ENCODE results near the gene SUPT3H.

DNA sequence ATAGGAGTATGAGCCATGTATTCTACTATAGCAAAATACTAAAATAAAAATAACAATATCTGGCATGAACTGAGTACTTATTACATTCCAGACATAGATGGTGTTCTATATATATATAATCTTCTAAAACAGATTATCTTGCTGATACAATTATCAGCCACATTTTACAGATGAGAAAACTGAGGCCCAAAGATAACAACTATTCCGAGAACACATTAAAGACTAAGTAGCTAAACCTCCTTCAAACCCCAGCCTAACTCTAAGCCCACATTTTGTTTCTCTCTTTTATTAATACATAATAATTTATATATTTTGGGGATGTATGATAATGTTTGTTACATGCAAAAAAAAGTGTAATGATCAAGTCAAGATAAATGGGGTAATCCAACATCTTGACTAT is 148.3 kb downstream of the SUPT3H start:
- TF ChIP-seq POLR2AphosphoS5 (IDR thresholded peaks at IDR 0.05; ENCODE audit: borderline replicate concordance, low read depth, low read length) (no peak), EZH2 (IDR thresholded peaks at IDR 0.05) (no peak), FOXP2 (optimal IDR thresholded peaks at IDR 0.05; ENCODE audit: control extremely low read depth, extremely low read length, insufficient read depth) (no peak)

Measured in SK-N-MC (cell line).